Measurements from ENCODE around the gene LST1. TPM values are rescaled to one million over a fixed set of nuclear protein-coding genes. Genes with fewer than 3 reads are reported as not detected.

The LST1 gene
- total and polyA plus RNA-seq, 4 donors = 10.4 to 24.6 (median 13.4) TPM

- TF ChIP-seq REST (IDR thresholded peaks at IDR 0.05) (no peak), FOXA1 (IDR thresholded peaks at IDR 0.05) (no peak), ATF3 (IDR thresholded peaks at IDR 0.05) (no peak), EGR1 (IDR thresholded peaks at IDR 0.05; ENCODE audit: low read depth in 2 of 2) (no peak), JUND (IDR thresholded peaks at IDR 0.05) (no peak)
These were observed 35.9 kb downstream of the LST1 start (continued) for GRCh38 chr6:31621991-31622390.

GRCh38 chr6:31622684-31623091 lies 36.6 kb downstream of the LST1 start:
- H3K4me1 ChIP-seq (ENCODE audit: control insufficient read depth in 4 of 4, insufficient read depth in 4 of 4, low read length in 3 of 4) = peaks cover 4 to 14% (median 7%) of the 10 kb centered on the region in 4 donors
- WGBS = 78% methylated on average over 10 of the region's 10 CpGs
- H3K27ac ChIP-seq (ENCODE audit: low read depth in 1 of 2, low read length in 2 of 2) = no peak overlapping the region
- no peak overlapping the region for H3K9ac ChIP-seq (ENCODE audit: low read depth in 1 of 2, low read length in 2 of 2)
- DNase-seq (ENCODE audit: low spot score) = no peak
- no peaks in the 10 kb centered on the region for H3K9me3 ChIP-seq (ENCODE audit: control insufficient read depth in 4 of 4, low read length in 3 of 4)
- no peaks in the 10 kb centered on the region for H3K27me3 ChIP-seq (ENCODE audit: control insufficient read depth in 4 of 4, insufficient read depth in 4 of 4, low read length in 3 of 4)
- no peak overlapping the region for H3K4me3 ChIP-seq (ENCODE audit: low read depth in 1 of 3, low read length in 3 of 3)
- TF ChIP-seq SP1 (IDR thresholded peaks at IDR 0.05) = no peak
- TF ChIP-seq MAX (IDR thresholded peaks at IDR 0.05) = no peak
- no peak for TF ChIP-seq ZBTB33 (IDR thresholded peaks at IDR 0.05)
- no peak for TF ChIP-seq RAD21 (IDR thresholded peaks at IDR 0.05)
- TF ChIP-seq HNF4A (conservative IDR thresholded peaks at IDR 0.05) = no peak
- TF ChIP-seq JUND (IDR thresholded peaks at IDR 0.05) = no peak
- TF ChIP-seq REST (IDR thresholded peaks at IDR 0.05) = no peak
- TF ChIP-seq FOXA1 (IDR thresholded peaks at IDR 0.05) = no peak
- no peak for TF ChIP-seq TAF1 (conservative IDR thresholded peaks at IDR 0.05)
- TF ChIP-seq CTCF (IDR thresholded peaks at IDR 0.05; ENCODE audit: low read depth, low read length, missing input control) = no peak
- peaks cover 15 to 42% (median 39%) of the 10 kb centered on the region in 4 donors for H3K36me3 ChIP-seq (ENCODE audit: control insufficient read depth in 4 of 4, insufficient read depth in 3 of 4, low read depth in 1 of 4, low read length in 3 of 4)
